Esophagus squamous epithelium (tissue), 4 donors: ENCODE data around the gene LHPP.

Source experiments
- CTCF ChIP-seq, 6 experiments: fragments of 450-650 bp in 4 of 6; fragments of 200-600 bp in 2 of 6; sonication (generic) in 2 of 6; IDR thresholded peaks; one replicate each; pipeline ENCODE4 v1.5.1; 2016 to 2019; ENCODE audit warnings: antibody characterized with exemption in 6 of 6, mild to moderate bottlenecking in 4 of 6, moderate library complexity in 4 of 6
- POLR2A ChIP-seq, 4 donors: fragments of 450-650 bp; IDR thresholded peaks; one replicate each; pipeline ENCODE4 v1.6.1; 2017; ENCODE audit warnings: antibody characterized with exemption in 4 of 4, mild to moderate bottlenecking in 4 of 4, moderate library complexity in 3 of 4

DNA sequence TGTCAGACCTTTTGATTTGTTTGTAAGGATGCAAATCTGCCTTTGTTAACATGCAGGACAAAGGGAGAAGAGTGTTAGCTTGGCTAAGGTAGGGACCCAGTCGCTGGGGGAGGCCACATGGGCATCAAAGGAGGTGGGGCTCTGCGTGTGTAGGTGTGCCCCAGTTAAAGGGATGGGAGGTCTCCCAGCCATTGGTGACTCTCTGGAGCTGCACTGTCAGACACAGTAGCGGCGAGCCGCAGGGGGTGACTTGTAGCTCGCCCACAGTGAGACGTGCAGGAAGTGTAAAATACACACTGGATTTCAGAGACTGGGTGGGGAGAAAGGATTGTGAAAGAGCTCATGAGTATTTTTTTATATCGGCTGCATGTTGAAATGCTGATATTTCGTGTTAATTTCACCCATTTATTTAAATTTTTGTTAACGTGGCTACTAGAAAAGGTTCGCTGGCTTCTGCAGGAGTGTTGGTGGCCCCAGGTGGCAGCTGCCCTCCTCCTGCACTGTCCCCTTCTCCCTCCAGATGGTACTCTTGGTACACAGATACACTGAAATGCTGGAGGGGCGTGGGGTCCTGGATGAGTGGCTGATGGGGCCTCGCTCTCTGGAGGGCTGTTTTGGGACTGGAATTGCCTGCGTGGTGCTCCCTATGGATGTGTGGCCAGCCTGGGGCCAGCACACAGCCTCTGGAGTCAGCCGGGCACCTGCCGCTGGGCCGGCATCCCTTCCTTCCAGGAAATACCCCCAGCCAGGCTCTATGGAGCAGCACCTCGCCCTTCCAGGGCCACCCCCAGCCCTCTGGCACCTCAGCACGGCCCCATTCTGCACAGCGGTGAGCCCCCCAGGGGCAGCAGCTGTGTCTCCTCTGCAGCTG lies 59.2 kb downstream of the LHPP start:
- TF ChIP-seq CTCF (IDR thresholded peaks at IDR 0.05) (no peak), POLR2A (IDR thresholded peaks at IDR 0.05) (no peak)
